H1 (cell line): ENCODE results near the gene SLC19A1. TPM values are rescaled to one million over a fixed set of nuclear protein-coding genes. Genes with fewer than 3 reads are reported as not detected.

Experiments
- CTCF ChIA-PET: fragments of 300-600 bp; sonication (Branson Sonifier 250); formaldehyde crosslinking; loops from one replicate; lab custom pipeline; 2021; ENCODE audit not compliant: partially characterized antibody; lab: Charles Lee
- POLR2A ChIA-PET: fragments of 300-600 bp; sonication (Branson Sonifier 250); formaldehyde crosslinking; loops from one replicate; lab custom pipeline; 2021; ENCODE audit warnings: inconsistent platforms; ENCODE audit not compliant: partially characterized antibody; lab: Charles Lee
- DNase-seq, 2 experiments: peaks; one replicate each; pipeline versions ENCODE4 v3.0.0 to v3.0.0-alpha.2; 2010 to 2022; ENCODE audit warnings: low spot score in 2 of 2, low read depth in 1 of 2, mixed read lengths in 1 of 2
- FAIRE-seq: peaks from 2 replicates; lab custom pipeline; 2011; peaks lifted over from hg19 to GRCh38; lab: Jason Lieb, UNC
- H2AFZ ChIP-seq: 2 replicates; pipeline ENCODE4 v1.8.1; 2012; ENCODE audit warnings: low read length, inconsistent platforms
- H2AK5ac ChIP-seq: 2 replicates; pipeline ENCODE4 v1.6.1; 2013; ENCODE audit warnings: low read depth, low read length
- H2BK120ac ChIP-seq: replicated peaks from 2 replicates; pipeline ENCODE3; 2013; ENCODE audit warnings: low read depth, low read length, inconsistent platforms
- H2BK12ac ChIP-seq: 2 replicates; pipeline ENCODE4 v1.6.1; 2013; ENCODE audit warnings: low read depth, low read length
- H2BK15ac ChIP-seq: 2 replicates; pipeline ENCODE4 v1.6.1; 2013; ENCODE audit warnings: low read length
- H2BK20ac ChIP-seq: 2 replicates; pipeline ENCODE4 v1.6.1; 2013; ENCODE audit warnings: low read length
- H2BK5ac ChIP-seq: 2 replicates; pipeline ENCODE4 v1.6.1; 2013; ENCODE audit warnings: low read depth, low read length
- H3K14ac ChIP-seq: 2 replicates; pipeline ENCODE4 v1.6.1; 2013; ENCODE audit warnings: inconsistent platforms; ENCODE audit not compliant: insufficient read length
- H3K18ac ChIP-seq: 2 replicates; pipeline ENCODE4 v1.6.1; 2013; ENCODE audit warnings: low read length; ENCODE audit errors: extremely low read depth
- H3K23ac ChIP-seq: 2 replicates; pipeline ENCODE4 v1.6.1; 2013; ENCODE audit warnings: inconsistent platforms; ENCODE audit not compliant: insufficient read length
- H3K23me2 ChIP-seq: 2 replicates; pipeline ENCODE4 v1.6.1; 2013; ENCODE audit warnings: low read depth, low read length
- H3K27ac ChIP-seq: 2 replicates; pipeline ENCODE4 v1.6.1; 2011; ENCODE audit warnings: low read depth, low read length, inconsistent platforms
- H3K27me3 ChIP-seq, 4 experiments: replicated peaks in 1 of 4; 1 replicate in 1 of 4; 2 replicates in 3 of 4; pipeline versions ENCODE4 v1.6.1 to v1.8.1; 2011 to 2013; ENCODE audit warnings: low read length in 3 of 4, mild to moderate bottlenecking in 3 of 4, inconsistent platforms in 2 of 4, mixed read lengths in 2 of 4, moderate library complexity in 1 of 4; ENCODE audit not compliant: control insufficient read depth in 3 of 4, insufficient read depth in 3 of 4; ENCODE audit errors: extremely low read depth in 1 of 4
- H3K36me3 ChIP-seq, 4 experiments: 2 replicates each; pipeline versions ENCODE4 v1.6.1 to v1.8.1; 2011 to 2013; ENCODE audit warnings: mild to moderate bottlenecking in 4 of 4, low read length in 3 of 4, moderate library complexity in 2 of 4, control low read depth in 1 of 4, inconsistent platforms in 1 of 4; ENCODE audit not compliant: insufficient read depth in 4 of 4, control insufficient read depth in 2 of 4
- H3K4ac ChIP-seq: replicated peaks from 2 replicates; pipeline ENCODE3; 2013; ENCODE audit warnings: low read length, low read depth, mixed read lengths, inconsistent platforms; ENCODE audit not compliant: insufficient read length
- H3K4me1 ChIP-seq, 4 experiments: replicated peaks in 1 of 4; 1 replicate in 1 of 4; 2 replicates in 3 of 4; pipeline versions ENCODE4 v1.6.1 to v1.8.1; 2011 to 2013; ENCODE audit warnings: low read length in 3 of 4, inconsistent platforms in 2 of 4, mixed read lengths in 1 of 4; ENCODE audit not compliant: insufficient read depth in 4 of 4, control insufficient read depth in 3 of 4
- H3K4me2 ChIP-seq, 2 experiments: 2 replicates each; pipeline versions ENCODE4 v1.6.1 to v1.8.1; 2011 to 2013; ENCODE audit warnings: low read depth in 2 of 2, low read length in 2 of 2, control low read depth in 1 of 2, inconsistent platforms in 1 of 2, mild to moderate bottlenecking in 1 of 2; ENCODE audit not compliant: insufficient read depth in 1 of 2
- H3K4me3 ChIP-seq, 4 experiments: fragments of 200-600, 300-600 bp in 1 of 4; sonication (generic), shearing (Covaris generic), sonication (Bioruptor Twin) in 1 of 4; 2 replicates each; pipeline versions ENCODE4 v1.5.1 to v1.8.1; 2011 to 2016; ENCODE audit warnings: low read length in 4 of 4, low read depth in 3 of 4, control low read depth in 2 of 4, inconsistent platforms in 2 of 4, mild to moderate bottlenecking in 2 of 4, mixed read lengths in 1 of 4, moderate library complexity in 1 of 4; ENCODE audit not compliant: insufficient read depth in 2 of 4; ENCODE audit errors: extremely low read depth in 1 of 4
- H3K56ac ChIP-seq: replicated peaks from 2 replicates; pipeline ENCODE3; 2013; ENCODE audit warnings: low read depth, mild to moderate bottlenecking, mixed read lengths, low read length, inconsistent platforms; ENCODE audit not compliant: insufficient read length
- H3K79me1 ChIP-seq: 2 replicates; pipeline ENCODE4 v1.6.1; 2013; ENCODE audit warnings: low read depth, low read length, control low read depth
- H3K79me2 ChIP-seq, 2 experiments: 2 replicates each; pipeline versions ENCODE4 v1.6.1 to v1.8.1; 2012 to 2013; ENCODE audit warnings: low read length in 2 of 2, mild to moderate bottlenecking in 2 of 2, inconsistent platforms in 1 of 2; ENCODE audit not compliant: insufficient read depth in 2 of 2, control insufficient read depth in 1 of 2
- H3K9ac ChIP-seq, 4 experiments: replicated peaks in 1 of 4; 1 replicate in 1 of 4; 2 replicates in 3 of 4; pipeline versions ENCODE4 v1.6.1 to v1.8.1; 2011 to 2013; ENCODE audit warnings: low read depth in 3 of 4, low read length in 3 of 4, control low read depth in 2 of 4, mild to moderate bottlenecking in 2 of 4, moderate library complexity in 2 of 4, inconsistent platforms in 1 of 4; ENCODE audit errors: extremely low read depth in 1 of 4
- H3K9me3 ChIP-seq, 2 experiments: 2 replicates each; pipeline versions ENCODE4 v1.6.1 to v1.8.1; 2012 to 2013; ENCODE audit warnings: mild to moderate bottlenecking in 2 of 2, moderate library complexity in 2 of 2, control low read depth in 1 of 2, inconsistent platforms in 1 of 2, low read depth in 1 of 2, low read length in 1 of 2, mixed read lengths in 1 of 2; ENCODE audit not compliant: insufficient read depth in 2 of 2
- H4K20me1 ChIP-seq, 2 experiments: replicated peaks in 1 of 2; 2 replicates each; pipeline versions ENCODE3 to v1.8.1; 2011 to 2013; ENCODE audit warnings: inconsistent platforms in 2 of 2, low read length in 2 of 2, mild to moderate bottlenecking in 1 of 2; ENCODE audit not compliant: insufficient read depth in 2 of 2, control insufficient read depth in 1 of 2
- H4K5ac ChIP-seq: 2 replicates; pipeline ENCODE4 v1.6.1; 2013; ENCODE audit warnings: low read length, low read depth, mixed read lengths, inconsistent platforms; ENCODE audit not compliant: insufficient read length
- H4K8ac ChIP-seq: 2 replicates; pipeline ENCODE4 v1.8.0; 2013; ENCODE audit warnings: mild to moderate bottlenecking, moderate library complexity, low read length, inconsistent platforms; ENCODE audit not compliant: insufficient read depth; ENCODE audit errors: extremely low read depth
- H4K91ac ChIP-seq: replicated peaks from 2 replicates; pipeline ENCODE3; 2013; ENCODE audit warnings: low read length, mixed read lengths, inconsistent platforms; ENCODE audit not compliant: insufficient read length
- BACH1 ChIP-seq: IDR thresholded peaks from 2 replicates; pipeline ENCODE4 v1.6.1; 2012; ENCODE audit warnings: low read length, improper control_type of control experiment
- CBX8 ChIP-seq: fragments of 300-800, 300-1000 bp; sonication (generic); IDR thresholded peaks from 2 replicates; pipeline ENCODE4 v1.7.1; 2016; ENCODE audit warnings: low read depth, low read length, borderline replicate concordance
- CTCF ChIP-seq, 3 experiments: IDR thresholded peaks; 1 replicate in 2 of 3; 2 replicates in 1 of 3; pipeline versions ENCODE4 v1.5.1 to v1.6.1; 2011; ENCODE audit warnings: low read length in 3 of 3, mild to moderate bottlenecking in 3 of 3, inconsistent platforms in 2 of 3, low read depth in 1 of 3, moderate library complexity in 1 of 3; ENCODE audit not compliant: insufficient read depth in 1 of 3; ENCODE audit errors: control extremely low read depth in 1 of 3
- E2F6 ChIP-seq: IDR thresholded peaks from 2 replicates; pipeline ENCODE4 v1.6.1; 2012; ENCODE audit warnings: inconsistent platforms
- WGBS, 2 experiments: shearing (Covaris generic) in 1 of 2; methylation state at CpG; one replicate each; pipeline versions ENCODE4 v1.1.6 to v1.1.7; 2013 to 2015; ENCODE audit warnings: low lambda C conversion rate in 2 of 2, mixed read lengths in 2 of 2, inconsistent platforms in 1 of 2, low coverage in 1 of 2, missing lambda C conversion rate in 1 of 2; ENCODE audit not compliant: insufficient replicate concordance in 2 of 2, insufficient coverage in 1 of 2, insufficient read length in 1 of 2; ENCODE audit errors: extremely low coverage in 1 of 2, missing lambda C conversion rate in 1 of 2; 5-methylcytosine and 5-hydroxymethylcytosine counted together
- polyA plus RNA-seq, 7 experiments: library from polyadenylated mRNA; depleted of rRNA in 3 of 7; stranded (reverse) in 5 of 7; unstranded in 2 of 7; fragments of >200 nt in 5 of 7; fragments of 200-250 nt in 2 of 7; gene quantifications; 1 replicate in 5 of 7; 2 replicates in 1 of 7; 4 replicates in 1 of 7; pipeline versions ENCODE4 v1.2.1 to v1.2.3, GENCODE V29; 2011 to 2013; ENCODE audit warnings: missing spikeins in 2 of 7, mixed read lengths in 2 of 7
- total RNA-seq: library from RNA; stranded (reverse); fragmentation: NEBNext Ultra II Directional; extraction: Animal tissue kit (Norgen Biotek cat#: 25700); gene quantifications from 2 replicates; pipeline ENCODE4 v1.2.1, GENCODE V29; 2021

Gene SLC19A1
- total and polyA plus RNA-seq, 2 of the 8 experiments (the other 6 are each of a cell fraction or from before 2014, with no cell fraction given), result 31.6 to 43.8 TPM

- peaks cover 6% of the 10 kb centered on the region; the same call in 1 of the 2 replicates for H3K23me2 ChIP-seq
- no peak overlapping the region for H3K56ac ChIP-seq
- no peak overlapping the region for H2AK5ac ChIP-seq
- no peak overlapping the region for H2BK120ac ChIP-seq
- ChIA-PET CTCF (interaction anchor here (1.0 to 1.3 kb wide), 2 partner anchors 13 to 24 kb away, joined by 3 read pairs; no protein-coding TSS in a partner anchor), POLR2A (interaction anchor here (0.9 to 1.5 kb wide), 2 partner anchors 13 to 18 kb away, joined by 3 to 6 read pairs; no protein-coding TSS in a partner anchor)
- H4K8ac ChIP-seq, result no peak overlapping the region
- H3K4me2 ChIP-seq, result no peak overlapping the region
- H3K36me3 ChIP-seq, result peaks cover 0 to 45% (median 6%) of the 10 kb centered on the region in 4 experiments; a peak in 5 of 8 replicates
- no peak overlapping the region for H2BK12ac ChIP-seq
- H2BK20ac ChIP-seq, result no peak overlapping the region
- no peak overlapping the region for H2BK15ac ChIP-seq
- no peak overlapping the region for H3K18ac ChIP-seq
- WGBS, 2 experiments, result 91% methylated on average over 9 of the region's 9 CpGs; no CpG with 5 or more reads in 1 of the 2 experiments
- no peak overlapping the region for H2BK5ac ChIP-seq
- no peak overlapping the region for H3K9ac ChIP-seq
- H3K4me1 ChIP-seq, result no peaks in the 10 kb centered on the region; a peak in 1 of 7 replicates
- H3K14ac ChIP-seq, result no peak overlapping the region
- H4K91ac ChIP-seq, result no peak overlapping the region
- no peak overlapping the region for H3K4ac ChIP-seq
- H2AFZ ChIP-seq, result no peak overlapping the region
- no peak overlapping the region for H3K23ac ChIP-seq
- H3K9me3 ChIP-seq, result no peaks in the 10 kb centered on the region
- FAIRE-seq (no peak), DNase-seq (no peak)
- H3K79me2 ChIP-seq, result no peaks in the 10 kb centered on the region
- no peak overlapping the region for H3K27ac ChIP-seq
- no peaks in the 10 kb centered on the region for H3K79me1 ChIP-seq
- peaks cover 2 to 20% of the 10 kb centered on the region in 2 experiments for H4K20me1 ChIP-seq
- TF ChIP-seq CBX8, result no peak
- no peak for TF ChIP-seq BACH1
- TF ChIP-seq CTCF (IDR thresholded peaks at IDR 0.05; ENCODE audit: control extremely low read depth in 1 of 3, insufficient read depth in 1 of 3, low read depth in 1 of 3, low read length in 3 of 3), result peak in 2 of 3 experiments; percentile 3 to 4; a peak in 1 of 4 replicates
- no peak for TF ChIP-seq E2F6
- H3K4me3 ChIP-seq, result no peak overlapping the region
- no peak overlapping the region for H4K5ac ChIP-seq
- no peaks in the 10 kb centered on the region for H3K27me3 ChIP-seq
Observed at GRCh38 chr21:45507523-45507875, 34.7 kb downstream of the SLC19A1 start.
